Memory B cell (primary cell): ENCODE results near the gene LRRC56.

Experiments
- ATAC-seq: fragments of 150-1000 bp; cut with Tn5 transposase; 2 replicates; pipeline ENCODE4 v1.10.0; 2021; ENCODE audit warnings: low read depth, mild to moderate bottlenecking, moderate library complexity
- DNase-seq, 2 donors: peaks; one replicate each; pipeline ENCODE4 v3.0.0; 2022; ENCODE audit warnings: low spot score in 2 of 2
- H3K27ac Mint-ChIP-seq: one replicate; pipeline ENCODE4 v1.8.0; 2022; ENCODE audit warnings: mild to moderate bottlenecking, moderate library complexity, mixed read lengths
- H3K27me3 Mint-ChIP-seq: one replicate; pipeline ENCODE4 v1.8.0; 2022; ENCODE audit warnings: mixed read lengths
- H3K36me3 Mint-ChIP-seq: one replicate; pipeline ENCODE4 v1.8.0; 2022; ENCODE audit warnings: mild to moderate bottlenecking, mixed read lengths
- H3K4me1 Mint-ChIP-seq: one replicate; pipeline ENCODE4 v1.8.0; 2022; ENCODE audit warnings: mixed read lengths
- H3K4me3 Mint-ChIP-seq: one replicate; pipeline ENCODE4 v1.8.0; 2022; ENCODE audit warnings: mild to moderate bottlenecking, moderate library complexity, mixed read lengths
- H3K9me3 Mint-ChIP-seq: one replicate; pipeline ENCODE4 v1.8.0; 2022; ENCODE audit warnings: mixed read lengths

The LRRC56 gene

DNA sequence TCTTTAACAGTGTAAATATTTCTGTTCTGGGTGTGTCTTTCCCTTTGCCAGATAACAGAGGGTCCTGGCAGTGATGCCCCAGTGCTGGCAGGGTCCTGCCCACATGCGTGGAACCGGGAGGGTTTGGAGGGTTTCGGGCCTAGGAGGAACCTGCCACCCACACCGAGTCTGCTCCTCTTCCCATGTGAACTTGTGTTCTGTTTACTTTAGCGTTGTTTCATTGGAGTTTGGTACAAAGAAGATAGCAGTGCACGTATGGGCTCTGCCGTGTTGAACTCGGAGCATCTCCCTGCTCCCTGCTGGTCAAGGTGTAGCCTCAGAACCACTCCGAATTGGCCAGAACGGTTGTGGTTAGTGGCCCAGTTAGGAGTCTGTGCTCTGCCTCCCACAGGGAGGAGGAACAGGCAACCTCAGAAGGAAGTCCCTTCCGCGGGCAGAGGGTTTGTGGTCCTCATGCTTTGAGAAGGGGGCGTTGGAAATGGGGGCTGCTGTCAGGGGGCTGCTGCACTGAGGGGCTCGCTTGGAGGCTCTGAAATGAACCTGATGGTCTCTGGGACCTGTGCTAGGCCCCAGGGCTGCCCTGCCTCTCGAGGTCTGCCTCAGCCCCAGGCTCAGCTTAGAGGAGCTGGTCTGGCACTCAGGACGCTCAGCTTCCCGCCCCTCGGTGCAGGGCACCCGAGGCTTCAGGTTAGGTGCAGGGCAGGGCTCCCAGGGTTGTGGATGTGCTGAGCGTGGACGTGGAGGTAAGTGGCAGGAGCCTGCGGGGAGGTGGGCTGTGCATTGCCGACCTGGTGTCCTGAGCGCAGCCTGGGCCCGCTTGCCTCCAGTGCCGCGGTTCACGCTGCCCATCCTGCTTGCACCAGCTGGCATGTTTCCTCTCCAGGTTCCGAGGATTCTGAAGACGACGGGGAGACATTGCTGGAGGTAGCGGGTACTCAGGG, 49.3 kb downstream of the LRRC56 start:
- Mint-ChIP-seq H3K4me1 (no peaks in the 10 kb centered on the region), H3K36me3 (peaks cover 27% of the 10 kb centered on the region), H3K4me3 (no peak overlapping the region), H3K9me3 (no peaks in the 10 kb centered on the region), H3K27ac (no peak overlapping the region), H3K27me3 (no peaks in the 10 kb centered on the region)
- no peak for ATAC-seq
- no peak for DNase-seq

DNA sequence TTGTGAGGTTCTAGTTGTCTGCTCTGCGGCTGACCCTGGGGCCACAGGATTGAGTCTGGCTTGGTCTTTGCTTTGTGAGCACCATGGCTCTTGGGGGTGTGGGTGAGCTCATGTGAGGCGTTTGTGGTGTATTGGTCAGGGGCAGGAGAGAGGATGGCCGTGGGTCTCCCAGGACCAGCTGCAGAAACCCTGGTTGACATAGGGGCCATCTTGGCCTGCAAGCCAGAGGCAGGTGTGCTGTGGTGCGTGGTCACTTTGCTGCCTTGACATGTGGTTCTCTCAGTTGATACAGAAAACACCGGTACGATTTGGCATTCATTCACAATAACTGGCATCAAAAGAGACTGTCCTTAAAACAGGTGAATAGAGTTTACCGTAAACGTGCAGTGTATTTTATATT, 50.2 kb downstream of the LRRC56 start:
- ATAC-seq (no peak), DNase-seq (no peak)
- H3K4me3 Mint-ChIP-seq = no peak overlapping the region
- H3K9me3 Mint-ChIP-seq = no peaks in the 10 kb centered on the region
- H3K4me1 Mint-ChIP-seq = no peaks in the 10 kb centered on the region
- H3K27ac Mint-ChIP-seq = no peak overlapping the region
- no peaks in the 10 kb centered on the region for H3K27me3 Mint-ChIP-seq
- peaks cover 28% of the 10 kb centered on the region for H3K36me3 Mint-ChIP-seq

DNA sequence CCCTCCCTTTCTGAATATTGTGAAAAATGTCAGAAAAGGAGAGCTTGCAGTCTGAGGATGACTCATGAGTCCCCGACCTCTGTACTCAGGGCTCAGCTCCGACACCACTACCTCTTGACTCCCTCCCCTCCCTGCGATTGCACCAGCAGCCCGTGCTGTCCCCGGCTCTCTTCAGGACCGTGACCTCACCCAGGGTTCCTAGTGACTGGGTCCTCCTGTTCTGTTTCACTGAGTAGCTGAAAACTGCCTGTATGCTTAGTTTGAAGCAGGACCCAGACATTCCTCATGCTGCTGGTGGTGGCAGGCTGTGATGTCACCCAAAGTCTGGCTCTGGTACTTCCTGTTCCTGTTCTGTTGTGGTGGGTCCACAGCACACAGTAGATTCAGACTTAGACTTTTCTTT, 50.7 kb downstream of the LRRC56 start:
- Mint-ChIP-seq H3K27ac (no peak overlapping the region), H3K36me3 (peaks cover 29% of the 10 kb centered on the region), H3K27me3 (no peaks in the 10 kb centered on the region), H3K4me1 (no peaks in the 10 kb centered on the region), H3K4me3 (no peak overlapping the region), H3K9me3 (no peaks in the 10 kb centered on the region)
- ATAC-seq (no peak), DNase-seq (no peak)

DNA sequence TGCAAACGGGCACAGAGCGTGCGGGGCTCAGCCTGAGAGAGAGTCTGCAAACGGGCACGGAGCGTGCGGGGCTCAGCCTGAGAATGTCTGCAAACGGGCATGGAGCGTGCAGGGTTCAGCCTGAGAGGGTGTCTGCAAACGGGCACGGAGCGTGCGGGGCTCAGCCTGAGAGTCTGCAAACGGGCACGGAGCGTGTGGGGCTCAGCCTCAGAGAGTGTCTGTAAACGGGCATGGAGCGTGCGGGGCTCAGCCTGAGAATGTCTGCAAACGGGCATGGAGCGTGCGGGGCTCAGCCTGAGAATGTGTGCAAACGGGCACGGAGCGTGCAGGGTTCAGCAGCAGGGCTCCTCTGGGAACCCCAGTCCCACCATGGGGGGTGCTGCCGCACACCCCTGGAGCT, 52.5 kb downstream of the LRRC56 start:
- H3K4me1 Mint-ChIP-seq = no peaks in the 10 kb centered on the region
- H3K36me3 Mint-ChIP-seq = peaks cover 35% of the 10 kb centered on the region
- no peak overlapping the region for H3K4me3 Mint-ChIP-seq
- H3K9me3 Mint-ChIP-seq = no peaks in the 10 kb centered on the region
- DNase-seq (no peak), ATAC-seq (no peak)
- H3K27ac Mint-ChIP-seq = no peak overlapping the region
- no peaks in the 10 kb centered on the region for H3K27me3 Mint-ChIP-seq

DNA sequence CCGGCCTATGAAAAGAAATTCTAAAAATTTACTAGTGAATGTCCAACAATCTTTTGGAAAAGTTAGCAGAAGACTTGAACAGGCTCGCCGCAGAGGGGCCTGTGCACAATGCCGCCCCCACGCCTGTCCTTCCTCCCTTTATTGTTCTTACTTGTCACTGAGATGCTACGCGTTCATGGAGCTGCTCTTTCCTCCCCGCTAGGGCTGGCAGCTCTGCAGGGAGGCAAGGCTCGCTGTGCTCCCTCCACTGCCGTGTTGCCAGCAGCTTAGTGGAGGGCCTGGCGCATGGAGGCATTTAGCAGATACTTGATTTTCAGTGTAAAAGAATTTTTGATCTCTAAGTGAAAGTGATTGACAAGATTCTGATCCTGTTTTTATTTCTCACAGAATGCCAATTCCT, 53.7 kb downstream of the LRRC56 start:
- no peak overlapping the region for H3K4me3 Mint-ChIP-seq
- H3K36me3 Mint-ChIP-seq = peaks cover 34% of the 10 kb centered on the region
- no peak overlapping the region for H3K27ac Mint-ChIP-seq
- H3K9me3 Mint-ChIP-seq = no peaks in the 10 kb centered on the region
- H3K27me3 Mint-ChIP-seq = no peaks in the 10 kb centered on the region
- DNase-seq (no peak), ATAC-seq (no peak)
- H3K4me1 Mint-ChIP-seq = no peaks in the 10 kb centered on the region

DNA sequence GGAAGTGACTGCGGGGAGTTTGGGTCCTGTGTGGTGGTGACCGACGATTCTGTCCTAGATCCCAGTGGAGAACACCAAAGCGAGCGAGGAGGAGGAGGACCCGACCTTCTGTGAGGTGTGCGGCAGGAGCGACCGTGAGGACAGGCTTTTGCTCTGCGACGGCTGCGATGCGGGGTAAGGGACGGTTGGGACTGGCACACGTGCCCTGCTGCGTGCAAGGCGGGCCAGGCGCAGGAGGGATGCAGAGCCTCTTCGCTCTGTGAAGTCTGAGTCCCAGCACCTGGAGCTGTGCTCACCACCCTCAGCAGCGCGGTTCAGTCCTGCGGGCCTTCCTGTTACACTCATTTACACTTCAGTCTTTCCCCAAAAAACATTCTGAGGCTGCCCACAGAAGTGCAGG, 55.2 kb downstream of the LRRC56 start:
- DNase-seq (no peak), ATAC-seq (no peak)
- Mint-ChIP-seq H3K4me1 (no peaks in the 10 kb centered on the region), H3K27ac (no peak overlapping the region), H3K27me3 (no peaks in the 10 kb centered on the region), H3K9me3 (no peaks in the 10 kb centered on the region), H3K36me3 (peaks cover 32% of the 10 kb centered on the region), H3K4me3 (no peak overlapping the region)

DNA sequence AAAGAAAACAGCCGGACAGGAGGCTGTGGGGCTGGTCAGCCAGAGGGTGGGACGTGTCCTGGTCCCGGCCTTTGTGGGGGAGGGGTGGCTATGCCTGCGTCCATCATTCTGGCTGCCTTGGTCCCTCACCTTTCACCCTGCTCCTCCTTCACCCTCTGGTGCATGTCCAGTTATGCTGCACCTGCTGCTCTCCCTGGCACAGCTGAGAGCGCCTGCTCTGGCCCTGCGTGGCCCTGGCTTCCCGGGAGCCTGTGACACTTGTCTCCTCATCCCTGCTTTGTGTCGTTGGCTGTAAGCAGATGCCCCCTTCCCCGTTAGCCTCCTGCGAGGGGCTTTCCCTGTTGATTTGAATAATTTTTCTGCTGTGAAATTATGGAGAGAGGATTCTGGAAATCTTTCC, 55.6 kb downstream of the LRRC56 start:
- no peak for DNase-seq
- H3K4me3 Mint-ChIP-seq = no peak overlapping the region
- no peaks in the 10 kb centered on the region for H3K27me3 Mint-ChIP-seq
- peaks cover 31% of the 10 kb centered on the region for H3K36me3 Mint-ChIP-seq
- H3K27ac Mint-ChIP-seq = no peak overlapping the region
- H3K4me1 Mint-ChIP-seq = no peaks in the 10 kb centered on the region
- no peaks in the 10 kb centered on the region for H3K9me3 Mint-ChIP-seq
- ATAC-seq = no peak

DNA sequence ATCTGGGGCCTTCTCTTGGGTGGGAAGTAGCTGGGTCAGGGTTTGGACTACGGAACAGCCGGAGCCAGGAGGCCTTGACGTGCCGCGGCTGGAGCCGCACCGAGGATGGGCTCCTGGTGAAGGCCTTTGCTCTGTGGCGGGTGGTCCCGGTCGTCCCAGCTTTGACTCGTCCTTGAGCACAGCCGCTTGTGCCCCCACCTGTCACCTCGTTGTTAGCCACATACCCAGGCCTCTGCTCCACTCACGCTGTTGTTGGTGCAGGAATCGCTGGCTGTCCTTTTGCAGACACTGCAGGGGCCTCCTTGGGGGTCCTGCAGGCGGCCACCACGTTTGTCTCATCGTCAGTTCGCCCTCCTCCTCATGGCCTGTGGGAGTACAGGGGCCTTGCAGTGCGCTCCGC, 56.0 kb downstream of the LRRC56 start:
- H3K4me1 Mint-ChIP-seq = no peaks in the 10 kb centered on the region
- no peak overlapping the region for H3K27ac Mint-ChIP-seq
- no peak overlapping the region for H3K4me3 Mint-ChIP-seq

DNA sequence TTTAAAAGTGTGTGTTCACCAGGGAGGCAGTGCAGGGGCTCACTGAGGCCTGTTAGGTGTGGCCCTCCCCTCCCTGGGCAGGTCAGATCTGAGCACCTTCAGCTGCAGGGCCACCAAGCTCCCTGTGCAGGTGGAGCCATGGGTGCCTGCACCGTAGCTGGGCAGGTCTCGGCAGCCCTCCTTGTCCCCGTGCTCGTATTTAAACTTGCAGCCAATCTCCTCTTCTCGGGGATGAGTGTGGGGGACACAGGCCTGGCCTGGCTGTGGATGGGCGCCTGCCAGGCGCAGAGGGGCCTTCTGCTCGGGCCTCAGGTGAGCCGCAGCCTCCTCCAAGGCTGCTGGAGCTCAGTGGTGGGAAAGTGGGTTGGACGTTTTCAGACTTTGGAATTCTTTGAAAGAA, 58.1 kb downstream of the LRRC56 start:
- ATAC-seq (no peak), DNase-seq (no peak)
- Mint-ChIP-seq H3K9me3 (no peaks in the 10 kb centered on the region), H3K27me3 (no peaks in the 10 kb centered on the region), H3K36me3 (peaks cover 22% of the 10 kb centered on the region), H3K4me1 (no peaks in the 10 kb centered on the region), H3K27ac (no peak overlapping the region), H3K4me3 (no peak overlapping the region)

More for the DNA sequence above, 56.0 kb downstream of the LRRC56 start:
- no peak for ATAC-seq
- no peaks in the 10 kb centered on the region for H3K9me3 Mint-ChIP-seq
- no peaks in the 10 kb centered on the region for H3K27me3 Mint-ChIP-seq
- peaks cover 28% of the 10 kb centered on the region for H3K36me3 Mint-ChIP-seq
- no peak for DNase-seq

DNA sequence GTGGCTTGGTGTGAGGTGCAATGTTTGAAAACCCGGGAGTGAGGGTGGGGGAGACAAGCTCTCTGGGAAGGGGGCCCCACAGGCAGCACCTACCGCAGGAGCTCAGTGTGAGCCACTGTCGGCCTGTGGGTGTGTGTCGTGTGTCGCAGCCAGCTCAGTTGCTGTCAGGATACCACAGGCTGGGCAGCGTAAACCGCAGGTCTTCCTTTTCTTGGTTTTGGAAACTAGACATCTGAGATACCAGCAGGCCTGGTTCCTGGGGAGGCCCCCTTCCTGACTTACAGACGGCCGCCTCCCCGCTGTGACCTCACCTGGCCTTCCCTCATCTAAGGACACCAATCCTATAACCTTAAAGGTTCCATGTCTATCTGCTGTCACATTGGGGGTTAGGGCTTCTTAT, 59.0 kb downstream of the LRRC56 start:
- Mint-ChIP-seq H3K9me3 (no peaks in the 10 kb centered on the region), H3K27ac (no peak overlapping the region), H3K4me1 (no peaks in the 10 kb centered on the region), H3K36me3 (peaks cover 22% of the 10 kb centered on the region), H3K4me3 (no peak overlapping the region), H3K27me3 (no peaks in the 10 kb centered on the region)
- ATAC-seq = no peak
- no peak for DNase-seq

DNA sequence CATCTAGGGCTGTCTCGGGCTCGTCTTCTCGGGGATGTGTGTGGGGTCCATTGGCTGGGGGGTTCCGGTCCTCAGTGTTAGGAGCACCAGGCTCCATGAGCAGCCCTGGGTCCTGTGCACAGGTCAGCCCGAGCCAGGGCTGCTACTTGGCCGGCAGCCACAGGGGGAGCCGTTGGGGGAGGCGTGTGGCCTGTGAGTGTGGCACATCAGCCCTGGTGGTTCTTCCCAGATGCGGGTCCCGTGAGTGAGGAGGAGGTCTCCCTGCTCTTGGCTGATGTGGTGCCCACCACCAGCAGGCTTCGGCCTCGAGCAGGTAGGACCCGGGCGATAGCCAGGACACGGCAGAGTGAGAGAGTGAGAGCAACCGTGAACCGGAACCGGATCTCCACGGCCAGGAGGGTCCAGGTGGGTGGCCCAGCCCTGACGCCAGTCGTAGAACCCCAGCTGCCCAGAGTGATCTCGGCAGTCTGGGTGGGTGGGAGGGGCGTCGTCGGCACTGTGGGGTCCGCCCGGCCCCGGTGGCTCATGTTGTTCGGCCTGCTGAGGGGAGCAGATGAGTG, 59.9 kb downstream of the LRRC56 start:
- Mint-ChIP-seq H3K4me1 (no peaks in the 10 kb centered on the region), H3K9me3 (no peaks in the 10 kb centered on the region), H3K27ac (no peak overlapping the region), H3K36me3 (peaks cover 27% of the 10 kb centered on the region), H3K27me3 (no peaks in the 10 kb centered on the region), H3K4me3 (no peak overlapping the region)
- no peak for ATAC-seq
- DNase-seq = no peak

DNA sequence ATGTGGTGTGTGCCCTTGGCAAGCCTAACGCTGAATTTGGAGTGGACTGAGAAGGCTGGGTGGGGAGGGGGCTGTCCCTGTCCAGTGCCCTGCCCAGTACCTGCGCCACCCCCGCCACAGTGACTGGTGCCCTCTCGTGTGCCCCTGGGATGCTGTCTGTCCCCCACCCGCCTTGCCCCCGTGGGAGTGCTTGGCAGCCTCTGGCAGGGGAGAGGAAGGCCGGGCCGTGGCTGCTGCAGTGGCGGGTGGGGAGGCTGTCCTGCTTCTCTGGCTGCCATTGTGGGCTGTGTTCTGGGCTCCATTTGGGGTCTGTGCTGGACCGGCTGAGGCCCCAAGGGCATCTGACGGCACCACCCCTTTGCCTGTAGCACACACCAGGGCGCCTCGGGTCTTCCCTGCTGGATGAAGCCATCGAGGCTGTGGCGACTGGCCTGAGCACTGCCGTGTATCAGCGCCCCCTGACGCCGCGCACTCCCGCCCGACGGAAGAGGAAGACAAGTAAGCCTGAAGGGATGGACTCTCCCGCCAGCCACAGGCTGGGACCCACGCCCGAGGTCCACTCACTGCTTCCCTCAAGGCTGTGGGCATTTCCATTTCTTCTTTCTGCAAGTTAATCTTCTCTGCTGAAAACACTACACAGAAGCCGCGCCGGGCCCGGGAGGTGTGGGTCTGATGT, 60.8 kb downstream of the LRRC56 start:
- Mint-ChIP-seq H3K36me3 (peaks cover 20% of the 10 kb centered on the region), H3K27ac (no peak overlapping the region), H3K4me3 (no peak overlapping the region), H3K9me3 (no peaks in the 10 kb centered on the region), H3K4me1 (no peaks in the 10 kb centered on the region), H3K27me3 (no peaks in the 10 kb centered on the region)
- no peak for DNase-seq
- ATAC-seq = no peak

DNA sequence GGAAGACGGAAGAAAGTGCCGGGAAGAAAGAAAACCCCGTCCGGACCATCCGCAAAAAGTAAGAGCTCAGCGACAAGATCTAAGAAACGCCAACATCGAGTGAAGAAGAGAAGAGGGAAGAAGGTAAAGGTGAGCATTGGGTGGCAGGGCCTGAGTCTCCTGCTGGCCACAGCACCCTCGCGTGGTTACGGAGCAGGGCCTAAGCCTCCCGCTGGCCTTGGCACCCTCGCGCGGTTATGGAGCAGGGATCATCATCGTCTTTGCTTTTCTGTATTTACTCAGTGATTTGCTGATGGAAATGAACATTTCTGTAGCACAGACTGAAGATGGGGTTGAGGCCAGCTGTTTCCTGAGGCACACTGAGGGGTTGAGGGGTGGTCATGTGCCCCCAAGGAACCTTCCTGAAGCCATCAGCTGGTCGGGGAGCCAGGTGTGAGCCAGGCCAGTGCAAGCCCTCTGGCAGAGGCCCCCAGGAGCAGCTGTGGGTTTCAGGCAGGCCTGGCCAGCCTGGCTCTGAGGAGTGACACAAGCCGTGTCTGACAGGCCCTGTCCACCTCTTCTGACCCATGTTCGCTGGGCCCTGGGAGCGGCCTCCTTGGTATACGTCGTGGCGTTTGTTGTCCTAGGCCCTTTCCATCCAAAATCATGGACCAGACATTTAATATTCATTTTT, 64.4 kb downstream of the LRRC56 start:
- DNase-seq (no peak), ATAC-seq (no peak)
- Mint-ChIP-seq H3K27me3 (no peaks in the 10 kb centered on the region), H3K27ac (no peak overlapping the region), H3K36me3 (peaks cover 25% of the 10 kb centered on the region), H3K4me3 (no peak overlapping the region), H3K4me1 (no peaks in the 10 kb centered on the region), H3K9me3 (no peaks in the 10 kb centered on the region)

DNA sequence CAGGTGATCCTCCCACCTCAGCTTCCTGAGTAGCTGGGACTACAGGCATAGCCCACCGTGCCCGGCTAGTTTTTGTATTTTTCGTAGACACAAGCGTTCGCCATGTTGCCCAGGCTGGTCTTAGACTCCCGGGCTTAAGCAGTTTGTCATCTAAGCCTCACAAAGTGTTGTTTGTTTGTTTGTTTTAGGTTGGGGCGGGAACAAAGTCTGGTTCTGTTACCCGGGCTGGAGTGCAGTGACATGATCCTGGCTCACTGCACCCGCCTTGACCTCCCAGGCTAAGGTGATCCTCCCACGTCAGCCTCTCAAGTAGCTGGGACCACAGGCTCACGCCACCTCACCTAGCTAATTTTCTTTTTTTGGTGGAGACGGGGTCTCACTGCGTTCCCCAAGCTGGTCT, 65.8 kb downstream of the LRRC56 start:
- H3K4me3 Mint-ChIP-seq = no peak overlapping the region
- DNase-seq = no peak
- H3K27ac Mint-ChIP-seq = no peak overlapping the region
- ATAC-seq = no peak
- no peaks in the 10 kb centered on the region for H3K9me3 Mint-ChIP-seq
- no peaks in the 10 kb centered on the region for H3K27me3 Mint-ChIP-seq
- no peaks in the 10 kb centered on the region for H3K4me1 Mint-ChIP-seq
- H3K36me3 Mint-ChIP-seq = peaks cover 21% of the 10 kb centered on the region
